Mammary epithelial cell (primary cell): ENCODE measurements around the gene PLCE1.

Experiments
- EZH2 ChIP-seq: IDR thresholded peaks from 2 replicates; pipeline ENCODE4 v1.6.1; 2012; ENCODE audit warnings: low read length, inconsistent platforms, borderline replicate concordance
- TF ChIP-seq, protein P1 (sequence below), 2 donors: IDR thresholded peaks in 1 of 2; conservative IDR thresholded peaks in 1 of 2; 2 replicates each; pipeline ENCODE4 v1.5.1; 2011 to 2012; ENCODE audit warnings: inconsistent platforms in 2 of 2, low read length in 2 of 2, mild to moderate bottlenecking in 2 of 2, control low read depth in 1 of 2, low read depth in 1 of 2; ENCODE audit not compliant: insufficient read depth in 1 of 2; ENCODE audit errors: extremely low read depth in 1 of 2

DNA sequence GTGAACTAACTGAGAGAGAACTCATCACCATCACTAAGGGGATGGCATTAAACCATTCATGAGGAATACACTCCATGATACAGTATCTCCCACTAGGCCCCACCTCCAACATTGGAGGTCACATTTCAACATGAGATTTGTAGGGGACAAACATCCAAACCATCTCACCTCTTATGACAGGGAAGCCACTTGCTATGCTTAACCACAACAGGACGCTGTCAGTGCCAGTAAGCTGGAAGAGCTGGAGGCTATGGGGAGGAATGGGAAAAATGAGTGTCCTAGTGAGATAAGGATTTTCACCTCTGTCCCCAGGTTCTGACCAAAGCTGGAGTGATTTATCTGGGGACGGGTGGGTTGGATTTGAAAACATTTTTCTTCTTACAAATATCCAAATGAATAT, 17.6 kb downstream of the PLCE1 start:
- TF ChIP-seq EZH2 = no peak
- TF ChIP-seq, protein P1, sequence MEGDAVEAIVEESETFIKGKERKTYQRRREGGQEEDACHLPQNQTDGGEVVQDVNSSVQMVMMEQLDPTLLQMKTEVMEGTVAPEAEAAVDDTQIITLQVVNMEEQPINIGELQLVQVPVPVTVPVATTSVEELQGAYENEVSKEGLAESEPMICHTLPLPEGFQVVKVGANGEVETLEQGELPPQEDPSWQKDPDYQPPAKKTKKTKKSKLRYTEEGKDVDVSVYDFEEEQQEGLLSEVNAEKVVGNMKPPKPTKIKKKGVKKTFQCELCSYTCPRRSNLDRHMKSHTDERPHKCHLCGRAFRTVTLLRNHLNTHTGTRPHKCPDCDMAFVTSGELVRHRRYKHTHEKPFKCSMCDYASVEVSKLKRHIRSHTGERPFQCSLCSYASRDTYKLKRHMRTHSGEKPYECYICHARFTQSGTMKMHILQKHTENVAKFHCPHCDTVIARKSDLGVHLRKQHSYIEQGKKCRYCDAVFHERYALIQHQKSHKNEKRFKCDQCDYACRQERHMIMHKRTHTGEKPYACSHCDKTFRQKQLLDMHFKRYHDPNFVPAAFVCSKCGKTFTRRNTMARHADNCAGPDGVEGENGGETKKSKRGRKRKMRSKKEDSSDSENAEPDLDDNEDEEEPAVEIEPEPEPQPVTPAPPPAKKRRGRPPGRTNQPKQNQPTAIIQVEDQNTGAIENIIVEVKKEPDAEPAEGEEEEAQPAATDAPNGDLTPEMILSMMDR (conservative IDR thresholded peaks at IDR 0.05 in 1 of 2, IDR thresholded peaks at IDR 0.05 in 1 of 2; ENCODE audit: extremely low read depth in 1 of 2, insufficient read depth in 1 of 2, low read depth in 1 of 2, low read length in 2 of 2) = no peak
